ENCODE results near the gene ICAM3. TPM values are rescaled to one million over a fixed set of nuclear protein-coding genes. Genes with fewer than 3 reads are reported as not detected.

ICAM3 gene
- total and polyA plus RNA-seq, 4 donors = 8.1 to 56.1 (median 18.8) TPM

- no peak for DNase-seq
- Histone ChIP-seq H3K9me3 (ENCODE audit: control insufficient read depth in 4 of 4, insufficient read depth in 3 of 4, low read length in 3 of 4) (no peaks in the 10 kb centered on the region), H3K4me1 (ENCODE audit: control insufficient read depth in 5 of 5, insufficient read depth in 5 of 5, low read length in 5 of 5) (peaks cover 0 to 12% (median 0%) of the 10 kb centered on the region in 5 donors), H3K4me3 (no peak overlapping the region), H3K36me3 (ENCODE audit: control insufficient read depth in 4 of 4, insufficient read depth in 4 of 4, low read length in 4 of 4) (peaks cover 0 to 40% (median 13%) of the 10 kb centered on the region in 4 donors), H3K9ac (ENCODE audit: insufficient read depth in 1 of 2, low read length in 2 of 2) (no peak overlapping the region), H3K27ac (ENCODE audit: low read depth in 1 of 2, low read length in 1 of 2) (no peak overlapping the region), H3K27me3 (ENCODE audit: control insufficient read depth in 3 of 3, insufficient read depth in 3 of 3, low read length in 2 of 3) (no peaks in the 10 kb centered on the region)
- WGBS, 2 donors = 71 to 82% methylated on average over 19 of the region's 19 CpGs
- no peak for ATAC-seq (ENCODE audit: insufficient read depth, low FRiP score)
- no peak for TF ChIP-seq CTCF (IDR thresholded peaks at IDR 0.05; ENCODE audit: control extremely low read depth, extremely low read depth)
Measured at GRCh38 chr19:10316229-10317044, 23.0 kb downstream of the ICAM3 start.

GRCh38 chr19:10315335-10316214 lies 23.8 kb downstream of the ICAM3 start, which contains the start of gene FDX2:
Gene FDX2, minus strand, starts transcription at chr19:10316015. Its CDS starts 19 bp downstream, at chr19:10315996.
- Histone ChIP-seq H3K9me3 (ENCODE audit: control insufficient read depth in 4 of 4, insufficient read depth in 3 of 4, low read length in 3 of 4) (no peaks in the 10 kb centered on the region), H3K4me1 (ENCODE audit: control insufficient read depth in 5 of 5, insufficient read depth in 5 of 5, low read length in 5 of 5) (peaks cover 0 to 12% (median 0%) of the 10 kb centered on the region in 5 donors), H3K27ac (ENCODE audit: low read depth in 1 of 2, low read length in 1 of 2) (peak within 1 kb of the TSS in 1 of 2 donors; percentile 52), H3K27me3 (ENCODE audit: control insufficient read depth in 3 of 3, insufficient read depth in 3 of 3, low read length in 2 of 3) (no peaks in the 10 kb centered on the region), H3K36me3 (ENCODE audit: control insufficient read depth in 4 of 4, insufficient read depth in 4 of 4, low read length in 4 of 4) (peaks cover 0 to 35% (median 11%) of the 10 kb centered on the region in 4 donors), H3K4me3 (peak within 1 kb of the TSS; percentile 56), H3K9ac (ENCODE audit: insufficient read depth in 1 of 2, low read length in 2 of 2) (peak within 1 kb of the TSS; percentile 26 to 76)
- peak; percentile 83 for ATAC-seq (ENCODE audit: insufficient read depth, low FRiP score)
- peak; percentile 81 to 87 (median 86) for DNase-seq
- 1% methylated on average over 54 to 55 of the region's 55 CpGs for WGBS, 2 donors
- TF ChIP-seq CTCF (IDR thresholded peaks at IDR 0.05; ENCODE audit: control extremely low read depth, extremely low read depth) = no peak

- no peak for ATAC-seq (ENCODE audit: insufficient read depth, low FRiP score)
- H3K27ac ChIP-seq (ENCODE audit: low read depth in 1 of 2, low read length in 1 of 2) = no peak within 1 kb of the TSS
- H3K4me3 ChIP-seq = no peak within 1 kb of the TSS
- H3K9me3 ChIP-seq (ENCODE audit: control insufficient read depth in 4 of 4, insufficient read depth in 3 of 4, low read length in 3 of 4) = no peaks in the 10 kb centered on the region
- 95% methylated on average over 23 to 24 of the region's 24 CpGs for WGBS, 2 donors
- H3K36me3 ChIP-seq (ENCODE audit: control insufficient read depth in 4 of 4, insufficient read depth in 4 of 4, low read length in 4 of 4) = peaks cover 0 to 15% (median 6%) of the 10 kb centered on the region in 4 donors
- DNase-seq = no peak
- H3K4me1 ChIP-seq (ENCODE audit: control insufficient read depth in 5 of 5, insufficient read depth in 5 of 5, low read length in 5 of 5) = no peaks in the 10 kb centered on the region
- TF ChIP-seq CTCF (IDR thresholded peaks at IDR 0.05; ENCODE audit: control extremely low read depth, extremely low read depth) = no peak
- H3K9ac ChIP-seq (ENCODE audit: insufficient read depth in 1 of 2, low read length in 2 of 2) = no peak within 1 kb of the TSS
- no peaks in the 10 kb centered on the region for H3K27me3 ChIP-seq (ENCODE audit: control insufficient read depth in 3 of 3, insufficient read depth in 3 of 3, low read length in 2 of 3)
Measured at GRCh38 chr19:10309423-10309822, 30.0 kb downstream of the ICAM3 start, which contains the start of gene ZGLP1. Gene ZGLP1, minus strand, starts transcription at chr19:10309815.

Data from lung (tissue), 12 donors.